DND-41 (cell line): ENCODE measurements around the gene CNTLN.

Source experiments
- CTCF ChIP-seq: IDR thresholded peaks from 2 replicates; pipeline ENCODE4 v1.5.1; 2012; ENCODE audit warnings: borderline replicate concordance, low read length, moderate library complexity, mild to moderate bottlenecking; ENCODE audit not compliant: poor library complexity, severe bottlenecking; ENCODE audit errors: extremely low read depth
- EZH2 ChIP-seq: IDR thresholded peaks from 3 replicates; pipeline ENCODE4 v1.6.1; 2012; ENCODE audit warnings: borderline replicate concordance, low read depth, mild to moderate bottlenecking, moderate library complexity, low read length, inconsistent platforms; ENCODE audit not compliant: severe bottlenecking

- TF ChIP-seq CTCF = peak; percentile 78
- no peak for TF ChIP-seq EZH2
Observed at GRCh38 chr9:17462869-17463464, 328.1 kb downstream of the CNTLN start.
